Pancreas (tissue), 10 donors: ENCODE measurements around the gene MPP3. TPM values are rescaled to one million over a fixed set of nuclear protein-coding genes. Genes with fewer than 3 reads are reported as not detected.
A peak's percentile ranks its signal among the peaks of the same experiment; 100 is the strongest.

ENCODE experiments used
- ATAC-seq, 4 donors: fragments of 200-7000 bp; cut with Tn5 transposase; one replicate each; pipeline versions ENCODE4 v1.8.0 to v1.9.1; 2020; ENCODE audit warnings: mild to moderate bottlenecking in 4 of 4, moderate library complexity in 4 of 4
- DNase-seq, 6 donors: peaks; one replicate each; pipeline ENCODE4 v3.0.0-alpha.2; 2020
- FAIRE-seq: peaks from 2 replicates; lab custom pipeline; 2012; peaks lifted over from hg19 to GRCh38; lab: Jason Lieb, UNC
- H3K27ac ChIP-seq, 4 donors: fragments of 200-600 bp; sonication (generic); 1 replicate in 3 of 4; 2 replicates in 1 of 4; pipeline versions ENCODE4 v1.5.0 to v1.8.0; 2020
- H3K27me3 ChIP-seq, 4 donors: fragments of 200-600 bp; one replicate each; pipeline ENCODE4 v1.8.0; 2021
- H3K36me3 ChIP-seq, 3 donors: fragments of 200-600 bp; sonication (generic) in 1 of 3; one replicate each; pipeline versions ENCODE4 v1.5.0 to v1.8.0; 2020 to 2021
- H3K4me1 ChIP-seq, 3 donors: fragments of 200-600 bp; one replicate each; pipeline ENCODE4 v1.8.0; 2021
- H3K4me3 ChIP-seq, 4 donors: fragments of 200-600 bp; sonication (generic) in 2 of 4; one replicate each; pipeline versions ENCODE4 v1.5.0 to v1.8.0; 2020 to 2021
- H3K9me3 ChIP-seq, 4 donors: fragments of 200-600 bp; one replicate each; pipeline ENCODE4 v1.8.0; 2021
- WGBS, 2 donors: extraction: QIAGEN DNeasy Blood & Tissue Kit; methylation state at CpG; one replicate each; pipeline ENCODE4 v1.1.7; 2013; 5-methylcytosine and 5-hydroxymethylcytosine counted together
- intact Hi-C, 3 donors: fragments of 100-400 bp; cut with DNase I; formaldehyde crosslinking; loops; one replicate each; pipeline versions ENCODE4 v1.11.1 to v1.14.2; 2022
- polyA plus RNA-seq, 2 donors: library from polyadenylated mRNA; stranded (reverse); fragments of 200-250 nt; gene quantifications; one replicate each; pipeline ENCODE4 v1.2.3, GENCODE V29; 2013
- total RNA-seq, 6 donors: library from RNA; stranded (reverse); fragmentation: NEBNext Ultra II Directional in 4 of 6; extraction: Animal tissue kit (Norgen Biotek cat#: 25700) in 4 of 6; gene quantifications; one replicate each; pipeline versions ENCODE4 v1.2.1 to v1.2.4, GENCODE V29; 2021 to 2023
- TF ChIP-seq, protein P1 (sequence below), 4 donors: fragments of 200-600 bp; sonication (generic) in 3 of 4; IDR thresholded peaks; one replicate each; pipeline versions ENCODE4 v1.5.0 to v1.8.0; 2021; ENCODE audit warnings: antibody characterized with exemption in 4 of 4
- donor health status: healthy with polysubstance abuse.
- donor health status: DM: no; HTN: no; CAD: no; lungs with moderate emphysema.
- donor health status: DM: no; HTN: no; CAD: no.
- donor health status: control.
- donor health status: control.
- donor health status: Bipolar disorder and iron deficiency.
- donor health status: DM: yes; HTN: yes; CAD: no.
- donor health status: DM: no; HTN: no; CAD: no.
- donor health status: DM: no; HTN: no; CAD: no.
- donor health status: DM: yes; HTN: yes; CAD: no.

MPP3 gene
- total and polyA plus RNA-seq, 8 donors: 3.4 to 42.5 (median 6.1) TPM

DNA sequence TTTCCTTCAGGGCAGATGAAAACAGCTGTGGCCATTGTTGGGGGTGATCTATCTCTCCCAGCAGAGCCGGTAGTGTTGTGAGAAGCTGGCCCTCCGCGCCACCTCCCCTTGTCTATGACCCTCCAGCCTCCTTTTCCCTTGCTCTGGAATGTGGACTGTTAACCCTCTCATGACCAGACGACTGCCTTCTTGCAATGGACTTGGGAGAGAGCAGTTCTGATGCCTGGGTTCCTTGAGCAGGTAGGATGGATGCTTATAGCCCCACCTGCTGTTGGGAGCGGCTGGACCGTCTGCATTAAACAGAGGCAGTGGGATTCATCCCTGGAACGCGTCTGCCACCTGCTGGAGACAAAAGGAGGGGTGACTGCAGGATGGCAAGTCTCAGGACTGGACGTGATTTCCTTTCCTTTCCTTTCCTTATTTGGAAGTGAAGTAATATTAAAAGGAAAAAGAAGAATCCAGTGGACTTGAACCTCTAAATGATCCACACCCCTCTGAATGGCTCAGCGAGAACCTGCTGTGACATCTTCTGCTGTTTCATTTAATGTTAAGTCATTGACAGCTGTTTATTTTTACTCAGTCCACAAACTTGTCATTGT, 72.6 kb downstream of the MPP3 start:
- ATAC-seq (peak; percentile 96 to 100 (median 98)), FAIRE-seq (peak; percentile 89), DNase-seq (peak; percentile 86 to 97 (median 94))
- Histone ChIP-seq H3K4me1 (no peaks in the 10 kb centered on the region), H3K27ac (no peak overlapping the region), H3K36me3 (peaks cover 0 to 2% (median 0%) of the 10 kb centered on the region in 3 donors), H3K27me3 (peaks cover 0 to 7% (median 0%) of the 10 kb centered on the region in 4 donors), H3K9me3 (no peaks in the 10 kb centered on the region), H3K4me3 (no peak overlapping the region)
- TF ChIP-seq, protein P1, sequence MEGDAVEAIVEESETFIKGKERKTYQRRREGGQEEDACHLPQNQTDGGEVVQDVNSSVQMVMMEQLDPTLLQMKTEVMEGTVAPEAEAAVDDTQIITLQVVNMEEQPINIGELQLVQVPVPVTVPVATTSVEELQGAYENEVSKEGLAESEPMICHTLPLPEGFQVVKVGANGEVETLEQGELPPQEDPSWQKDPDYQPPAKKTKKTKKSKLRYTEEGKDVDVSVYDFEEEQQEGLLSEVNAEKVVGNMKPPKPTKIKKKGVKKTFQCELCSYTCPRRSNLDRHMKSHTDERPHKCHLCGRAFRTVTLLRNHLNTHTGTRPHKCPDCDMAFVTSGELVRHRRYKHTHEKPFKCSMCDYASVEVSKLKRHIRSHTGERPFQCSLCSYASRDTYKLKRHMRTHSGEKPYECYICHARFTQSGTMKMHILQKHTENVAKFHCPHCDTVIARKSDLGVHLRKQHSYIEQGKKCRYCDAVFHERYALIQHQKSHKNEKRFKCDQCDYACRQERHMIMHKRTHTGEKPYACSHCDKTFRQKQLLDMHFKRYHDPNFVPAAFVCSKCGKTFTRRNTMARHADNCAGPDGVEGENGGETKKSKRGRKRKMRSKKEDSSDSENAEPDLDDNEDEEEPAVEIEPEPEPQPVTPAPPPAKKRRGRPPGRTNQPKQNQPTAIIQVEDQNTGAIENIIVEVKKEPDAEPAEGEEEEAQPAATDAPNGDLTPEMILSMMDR (IDR thresholded peaks at IDR 0.05): peak; percentile 93 to 98 (median 94)
- WGBS, 2 donors: 4 to 6% methylated on average over 10 of the region's 10 CpGs
- intact Hi-C loops: no loop called here

DNA sequence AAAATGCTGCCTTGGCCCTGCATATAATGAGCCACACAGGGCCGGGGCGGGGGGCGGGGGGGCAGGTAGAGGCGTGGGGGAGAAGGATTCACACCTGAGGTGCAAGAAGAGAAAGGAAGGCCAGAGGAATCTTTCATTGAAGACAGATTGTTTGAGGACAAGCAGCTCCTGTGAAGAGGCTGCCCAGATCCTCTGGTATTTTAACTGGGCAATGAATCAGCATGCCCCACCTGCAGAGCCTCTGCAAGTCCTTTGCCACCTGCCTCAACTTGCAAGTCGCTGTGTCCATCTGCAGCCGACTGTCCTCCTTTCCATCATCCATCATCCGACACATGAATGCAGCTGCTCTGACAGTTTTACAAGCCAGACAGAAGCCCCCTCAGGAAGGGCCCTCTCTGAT, 73.1 kb downstream of the MPP3 start:
- no peaks in the 10 kb centered on the region for H3K36me3 ChIP-seq
- no peak for ATAC-seq
- TF ChIP-seq, protein P1 (IDR thresholded peaks at IDR 0.05): no peak
- 46 to 58% methylated on average over 7 of the region's 7 CpGs for WGBS, 2 donors
- H3K27me3 ChIP-seq: peaks cover 0 to 7% (median 0%) of the 10 kb centered on the region in 4 donors
- DNase-seq: no peak
- H3K4me1 ChIP-seq: no peaks in the 10 kb centered on the region
- H3K27ac ChIP-seq: no peak overlapping the region
- no peaks in the 10 kb centered on the region for H3K9me3 ChIP-seq
- intact Hi-C loops: loop anchor here (2.0 to 10.0 kb wide), 3 partner anchors 63 to 195 kb away; no protein-coding TSS in a partner anchor
- H3K4me3 ChIP-seq: no peak overlapping the region
- FAIRE-seq: no peak

DNA sequence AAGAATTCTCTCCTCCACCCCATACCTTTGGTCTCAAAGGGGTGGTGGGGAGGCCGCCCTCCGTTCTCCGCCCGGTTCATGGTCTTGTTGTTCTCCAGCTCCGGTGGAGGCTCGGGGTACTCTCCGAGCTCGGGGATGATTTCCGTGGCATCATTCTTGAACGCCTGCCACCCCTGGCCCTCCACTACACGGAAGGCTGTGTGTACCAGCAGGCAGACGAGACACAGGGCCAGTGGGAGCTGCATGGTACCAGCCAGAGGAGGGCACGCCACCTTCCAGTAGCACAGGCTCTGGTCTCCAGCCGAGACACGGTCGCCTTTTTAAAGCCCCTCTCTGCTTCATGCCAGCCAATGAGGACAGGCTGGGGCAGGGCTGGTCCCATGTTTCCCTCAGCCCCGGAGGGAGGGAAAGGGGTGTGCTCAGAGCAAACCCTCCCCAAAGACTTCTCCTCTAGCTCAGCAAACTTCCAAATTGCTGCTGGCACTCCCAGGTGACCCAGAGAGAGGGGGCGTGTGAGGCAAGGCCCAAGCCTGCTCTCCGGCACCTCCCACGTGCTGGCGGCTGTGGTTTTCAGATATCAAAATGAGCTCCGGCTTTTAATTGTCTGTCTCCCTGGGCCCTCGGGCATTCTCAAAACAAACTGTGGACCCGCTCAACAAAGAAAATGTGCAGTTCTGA, 74.3 kb downstream of the MPP3 start, which contains the start of gene SOST:
Gene SOST (minus strand): TSS at position 295 of the 678 bp plus-strand sequence. CDS start 50 bp downstream, at position 245.
- FAIRE-seq (no peak), DNase-seq (no peak), ATAC-seq (no peak)
- no peaks in the 10 kb centered on the region for H3K36me3 ChIP-seq
- no peak within 1 kb of the TSS for H3K4me3 ChIP-seq
- H3K27ac ChIP-seq: no peak within 1 kb of the TSS
- 63 to 76% methylated on average over 24 of the region's 24 CpGs for WGBS, 2 donors
- peaks cover 0 to 7% (median 0%) of the 10 kb centered on the region in 4 donors for H3K27me3 ChIP-seq
- H3K4me1 ChIP-seq: no peaks in the 10 kb centered on the region
- TF ChIP-seq, protein P1 (IDR thresholded peaks at IDR 0.05): no peak
- intact Hi-C loops: loop anchor here (2.0 to 10.0 kb wide), 3 partner anchors 61 to 194 kb away; no protein-coding TSS in a partner anchor
- H3K9me3 ChIP-seq: no peaks in the 10 kb centered on the region

DNA sequence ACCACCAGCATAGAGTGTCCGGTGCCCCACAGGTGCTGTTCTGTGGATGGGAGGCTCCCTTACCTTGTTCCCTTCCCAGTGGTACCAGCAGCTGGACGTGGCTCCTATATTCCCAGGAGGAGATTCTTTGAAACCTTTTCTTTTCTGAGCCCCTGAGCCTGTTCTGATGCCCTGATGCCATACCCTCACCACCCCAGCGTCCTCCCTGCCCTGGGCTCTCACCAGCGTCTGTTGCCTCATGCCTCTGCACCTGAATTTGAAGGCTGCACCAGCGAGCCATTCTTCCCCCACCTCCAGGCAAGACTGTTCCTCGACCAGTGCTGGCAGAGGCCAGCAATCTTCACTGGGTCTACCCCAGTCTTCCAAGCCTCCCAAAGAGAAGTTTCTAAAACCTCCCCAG, 74.9 kb downstream of the MPP3 start:
- peaks cover 0 to 7% (median 0%) of the 10 kb centered on the region in 4 donors for H3K27me3 ChIP-seq
- FAIRE-seq (no peak), ATAC-seq (no peak), DNase-seq (no peak)
- no peak overlapping the region for H3K4me3 ChIP-seq
- intact Hi-C loops: loop anchor here (2.0 to 10.0 kb wide), 3 partner anchors 61 to 193 kb away; no protein-coding TSS in a partner anchor
- no peaks in the 10 kb centered on the region for H3K36me3 ChIP-seq
- TF ChIP-seq, protein P1 (IDR thresholded peaks at IDR 0.05): no peak
- H3K27ac ChIP-seq: no peak overlapping the region
- H3K9me3 ChIP-seq: no peaks in the 10 kb centered on the region
- 41 to 53% methylated on average over 6 of the region's 6 CpGs for WGBS, 2 donors
- no peaks in the 10 kb centered on the region for H3K4me1 ChIP-seq
